ENCODE data around the gene C10orf90.

C10orf90 gene

DNA sequence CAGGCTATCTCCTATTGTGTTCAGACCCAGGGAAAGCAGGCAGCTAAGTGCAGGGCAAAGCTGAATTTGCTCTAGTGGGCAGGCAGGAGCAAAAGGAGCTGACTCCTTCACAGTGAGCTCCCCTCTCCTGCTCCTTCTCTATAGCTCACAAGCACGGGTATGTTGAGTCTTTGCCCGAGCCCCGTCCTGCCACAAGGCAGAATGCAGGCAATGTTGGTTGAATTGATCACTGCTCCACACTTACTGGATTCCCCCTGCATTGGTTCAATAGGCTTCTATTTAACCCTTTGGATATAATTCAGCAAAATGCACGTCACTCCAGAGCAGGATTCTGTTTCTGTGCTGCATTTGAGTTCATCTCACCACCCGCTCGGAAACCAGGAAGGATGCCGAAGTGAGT lies 16.2 kb upstream of the C10orf90 start:
- TF ChIP-seq, protein P1, sequence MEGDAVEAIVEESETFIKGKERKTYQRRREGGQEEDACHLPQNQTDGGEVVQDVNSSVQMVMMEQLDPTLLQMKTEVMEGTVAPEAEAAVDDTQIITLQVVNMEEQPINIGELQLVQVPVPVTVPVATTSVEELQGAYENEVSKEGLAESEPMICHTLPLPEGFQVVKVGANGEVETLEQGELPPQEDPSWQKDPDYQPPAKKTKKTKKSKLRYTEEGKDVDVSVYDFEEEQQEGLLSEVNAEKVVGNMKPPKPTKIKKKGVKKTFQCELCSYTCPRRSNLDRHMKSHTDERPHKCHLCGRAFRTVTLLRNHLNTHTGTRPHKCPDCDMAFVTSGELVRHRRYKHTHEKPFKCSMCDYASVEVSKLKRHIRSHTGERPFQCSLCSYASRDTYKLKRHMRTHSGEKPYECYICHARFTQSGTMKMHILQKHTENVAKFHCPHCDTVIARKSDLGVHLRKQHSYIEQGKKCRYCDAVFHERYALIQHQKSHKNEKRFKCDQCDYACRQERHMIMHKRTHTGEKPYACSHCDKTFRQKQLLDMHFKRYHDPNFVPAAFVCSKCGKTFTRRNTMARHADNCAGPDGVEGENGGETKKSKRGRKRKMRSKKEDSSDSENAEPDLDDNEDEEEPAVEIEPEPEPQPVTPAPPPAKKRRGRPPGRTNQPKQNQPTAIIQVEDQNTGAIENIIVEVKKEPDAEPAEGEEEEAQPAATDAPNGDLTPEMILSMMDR (IDR thresholded peaks at IDR 0.05; ENCODE audit: poor library complexity, severe bottlenecking): no peak
- ATAC-seq (ENCODE audit: low read depth): no peak
- Histone ChIP-seq H3K36me3 (ENCODE audit: low read depth) (no peaks in the 10 kb centered on the region), H3K4me3 (ENCODE audit: severe bottlenecking) (no peak overlapping the region), H3K4me1 (ENCODE audit: insufficient read depth, poor library complexity, severe bottlenecking) (no peaks in the 10 kb centered on the region), H3K9me3 (ENCODE audit: severe bottlenecking) (no peaks in the 10 kb centered on the region), H3K27me3 (ENCODE audit: insufficient read depth, poor library complexity, severe bottlenecking) (no peaks in the 10 kb centered on the region), H3K27ac (ENCODE audit: poor library complexity, severe bottlenecking) (no peak overlapping the region)
- no peak for DNase-seq (ENCODE audit: low spot score)

DNA sequence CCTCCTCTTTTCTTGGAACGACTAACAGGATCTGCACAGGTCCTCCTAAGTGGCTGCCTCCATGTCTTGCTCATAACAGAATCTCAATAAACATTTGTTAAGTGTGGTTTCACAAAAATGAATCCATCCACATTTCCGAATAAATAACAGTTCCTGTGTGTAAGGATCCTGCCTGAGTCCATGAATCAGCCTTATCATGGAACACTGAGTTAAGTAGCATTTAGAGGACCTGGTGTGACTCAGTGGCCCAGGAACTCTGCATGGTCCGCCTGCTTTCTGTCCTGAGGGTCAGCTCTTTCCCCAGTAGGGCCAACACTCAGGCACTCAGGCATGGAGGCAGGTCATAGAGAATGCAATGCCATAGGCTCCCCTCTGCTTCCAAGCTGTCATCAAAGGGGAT lies 15.8 kb upstream of the C10orf90 start:
- H3K36me3 ChIP-seq (ENCODE audit: low read depth): no peaks in the 10 kb centered on the region
- no peaks in the 10 kb centered on the region for H3K4me1 ChIP-seq (ENCODE audit: insufficient read depth, poor library complexity, severe bottlenecking)
- H3K27me3 ChIP-seq (ENCODE audit: insufficient read depth, poor library complexity, severe bottlenecking): no peaks in the 10 kb centered on the region
- no peak overlapping the region for H3K4me3 ChIP-seq (ENCODE audit: severe bottlenecking)
- H3K27ac ChIP-seq (ENCODE audit: poor library complexity, severe bottlenecking): no peak overlapping the region
- no peaks in the 10 kb centered on the region for H3K9me3 ChIP-seq (ENCODE audit: severe bottlenecking)
- TF ChIP-seq, protein P1 (IDR thresholded peaks at IDR 0.05; ENCODE audit: poor library complexity, severe bottlenecking): no peak
- ATAC-seq (ENCODE audit: low read depth) (no peak), DNase-seq (ENCODE audit: low spot score) (no peak)

DNA sequence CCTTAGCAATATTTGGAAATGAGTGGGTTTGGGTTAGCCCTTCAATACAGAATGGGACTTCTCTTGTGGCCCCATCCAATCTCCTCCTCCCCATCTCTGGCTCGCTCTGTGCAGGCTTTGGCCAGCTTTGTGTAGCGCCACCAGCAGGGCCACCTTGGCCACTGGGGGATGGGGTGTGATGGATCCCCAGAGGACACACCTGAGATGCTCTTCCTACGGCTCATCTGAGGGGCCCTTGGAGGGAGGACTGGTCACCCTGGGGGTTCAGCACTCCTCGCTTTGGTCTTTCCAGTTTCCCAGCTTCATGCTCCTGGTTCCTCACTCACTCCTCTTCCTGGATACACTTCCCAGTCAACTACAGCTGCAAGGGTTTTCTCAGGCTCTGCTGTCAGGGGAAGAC lies 15.3 kb upstream of the C10orf90 start:
- Histone ChIP-seq H3K4me1 (ENCODE audit: insufficient read depth, poor library complexity, severe bottlenecking) (no peaks in the 10 kb centered on the region), H3K36me3 (ENCODE audit: low read depth) (no peaks in the 10 kb centered on the region), H3K27ac (ENCODE audit: poor library complexity, severe bottlenecking) (no peak overlapping the region), H3K4me3 (ENCODE audit: severe bottlenecking) (no peak overlapping the region), H3K27me3 (ENCODE audit: insufficient read depth, poor library complexity, severe bottlenecking) (no peaks in the 10 kb centered on the region), H3K9me3 (ENCODE audit: severe bottlenecking) (no peaks in the 10 kb centered on the region)
- TF ChIP-seq, protein P1 (IDR thresholded peaks at IDR 0.05; ENCODE audit: poor library complexity, severe bottlenecking): no peak
- ATAC-seq (ENCODE audit: low read depth): no peak
- DNase-seq (ENCODE audit: low spot score): no peak

DNA sequence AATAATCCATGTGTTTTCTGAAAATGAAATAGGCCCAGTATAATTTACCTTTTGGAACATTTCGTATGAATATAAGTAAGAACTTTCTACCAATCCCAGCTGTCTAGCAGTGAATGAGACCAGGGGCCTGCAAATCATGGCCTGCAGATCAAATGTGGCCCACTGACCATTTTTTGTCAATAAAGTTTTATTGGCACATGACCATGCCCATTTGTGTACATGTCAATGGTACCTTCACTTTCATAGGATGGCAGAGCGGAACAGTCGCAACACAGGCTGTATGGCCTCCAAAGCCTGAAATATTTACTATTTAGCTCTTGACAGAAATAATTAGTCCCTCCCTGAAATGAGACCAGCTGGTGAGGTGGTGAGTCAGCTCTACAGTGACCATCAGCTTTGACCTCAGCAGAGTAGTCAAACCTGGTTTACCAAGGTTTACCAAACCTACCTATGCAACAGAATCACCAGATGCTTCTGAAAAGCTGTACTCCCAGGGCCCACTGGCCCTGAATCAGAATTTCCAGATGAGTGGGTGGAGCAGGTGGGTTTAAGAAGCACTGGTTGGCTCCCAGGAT lies 13.8 kb upstream of the C10orf90 start:
- Histone ChIP-seq H3K36me3 (ENCODE audit: low read depth) (no peaks in the 10 kb centered on the region), H3K4me3 (ENCODE audit: severe bottlenecking) (no peak overlapping the region), H3K27me3 (ENCODE audit: insufficient read depth, poor library complexity, severe bottlenecking) (no peaks in the 10 kb centered on the region), H3K4me1 (ENCODE audit: insufficient read depth, poor library complexity, severe bottlenecking) (no peaks in the 10 kb centered on the region), H3K9me3 (ENCODE audit: severe bottlenecking) (no peaks in the 10 kb centered on the region), H3K27ac (ENCODE audit: poor library complexity, severe bottlenecking) (no peak overlapping the region)
- peak; percentile 72 for ATAC-seq (ENCODE audit: low read depth)
- DNase-seq (ENCODE audit: low spot score): no peak
- TF ChIP-seq, protein P1 (IDR thresholded peaks at IDR 0.05; ENCODE audit: poor library complexity, severe bottlenecking): no peak

DNA sequence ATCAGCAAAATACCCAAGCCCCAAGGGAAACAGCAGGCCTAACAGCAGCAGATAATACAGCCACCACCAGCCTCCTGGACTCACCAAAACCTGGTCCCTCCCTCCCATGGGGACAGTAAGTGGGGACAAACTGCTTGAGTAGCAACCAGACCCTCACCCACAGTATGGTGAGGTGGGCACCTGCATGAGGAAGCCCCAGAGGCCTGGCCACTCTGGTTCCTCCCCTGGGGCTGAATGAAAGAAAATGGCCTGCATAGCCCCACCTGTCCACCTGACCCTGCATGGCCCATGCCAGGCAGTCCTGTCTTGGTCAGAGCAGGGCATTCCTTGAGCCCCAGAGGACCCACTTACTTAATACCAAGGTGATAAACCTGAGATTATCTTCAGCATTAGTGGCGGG lies 13.0 kb upstream of the C10orf90 start:
- TF ChIP-seq, protein P1 (IDR thresholded peaks at IDR 0.05; ENCODE audit: poor library complexity, severe bottlenecking): no peak
- DNase-seq (ENCODE audit: low spot score) (no peak), ATAC-seq (ENCODE audit: low read depth) (no peak)
- Histone ChIP-seq H3K9me3 (ENCODE audit: severe bottlenecking) (no peaks in the 10 kb centered on the region), H3K36me3 (ENCODE audit: low read depth) (no peaks in the 10 kb centered on the region), H3K27me3 (ENCODE audit: insufficient read depth, poor library complexity, severe bottlenecking) (no peaks in the 10 kb centered on the region), H3K4me1 (ENCODE audit: insufficient read depth, poor library complexity, severe bottlenecking) (no peaks in the 10 kb centered on the region), H3K27ac (ENCODE audit: poor library complexity, severe bottlenecking) (no peak overlapping the region), H3K4me3 (ENCODE audit: severe bottlenecking) (no peak overlapping the region)

All from RWPE2 (cell line).